HG03175 (cell line): ENCODE data around the gene ATG7.
"Not testable (repeated sequence)": the region's sequence is repeated elsewhere in the genome, so short reads cannot be mapped to it uniquely, and the experiment has no call there.

Experiments used
- ATAC-seq: cut with Tn5 transposase; IDR thresholded peaks from one replicate; pipeline ENCODE4 v1.9.1; 2021; ENCODE audit warnings: mild to moderate bottlenecking, moderate library complexity; ENCODE audit not compliant: unreplicated experiment

The ATG7 gene

GRCh38 chr3:11423868-11424267 is 151.7 kb downstream of the ATG7 start:
- no peak for ATAC-seq

GRCh38 chr3:11424277-11424676 is 152.1 kb downstream of the ATG7 start:
- ATAC-seq = no peak

GRCh38 chr3:11430207-11430606 is 158.0 kb downstream of the ATG7 start:
- ATAC-seq = no peak

GRCh38 chr3:11430624-11431023 is 158.4 kb downstream of the ATG7 start:
- no peak for ATAC-seq

- no peak for ATAC-seq
These were observed 159.1 kb downstream of the ATG7 start for GRCh38 chr3:11431319-11431718.

- ATAC-seq = no peak
These were observed 161.9 kb downstream of the ATG7 start for GRCh38 chr3:11434017-11434526.

GRCh38 chr3:11434563-11435096 is 162.4 kb downstream of the ATG7 start:
- ATAC-seq = no peak

GRCh38 chr3:11435440-11436165 is 163.4 kb downstream of the ATG7 start:
- ATAC-seq = no peak

GRCh38 chr3:11436775-11437174 is 164.6 kb downstream of the ATG7 start:
- no peak for ATAC-seq

GRCh38 chr3:11437506-11437905 is 165.3 kb downstream of the ATG7 start:
- no peak for ATAC-seq

- ATAC-seq = no peak
These were observed 166.4 kb downstream of the ATG7 start for GRCh38 chr3:11438646-11439045.

GRCh38 chr3:11441346-11441745 is 169.1 kb downstream of the ATG7 start:
- ATAC-seq = not testable (repeated sequence)

GRCh38 chr3:11444404-11444803 is 172.2 kb downstream of the ATG7 start:
- no peak for ATAC-seq

- not testable (repeated sequence) for ATAC-seq
These were observed 173.0 kb downstream of the ATG7 start for GRCh38 chr3:11445193-11445592.

GRCh38 chr3:11445883-11446282 is 173.7 kb downstream of the ATG7 start:
- no peak for ATAC-seq

- no peak for ATAC-seq
These were observed 175.5 kb downstream of the ATG7 start for GRCh38 chr3:11447584-11448200.

- ATAC-seq = no peak
These were observed 177.8 kb downstream of the ATG7 start for GRCh38 chr3:11450015-11450414.

GRCh38 chr3:11452312-11452711 is 180.1 kb downstream of the ATG7 start:
- no peak for ATAC-seq

GRCh38 chr3:11452885-11453847 is 181.0 kb downstream of the ATG7 start:
- no peak for ATAC-seq

- ATAC-seq = no peak
These were observed 183.8 kb downstream of the ATG7 start for GRCh38 chr3:11455956-11456355.

GRCh38 chr3:11457135-11457534 is 184.9 kb downstream of the ATG7 start:
- ATAC-seq = no peak
